Mucosa of gallbladder (tissue), 1 donor: ENCODE data around the gene FAM167B. TPM values are rescaled to one million over a fixed set of nuclear protein-coding genes. Genes with fewer than 3 reads are reported as not detected.
"Not testable (repeated sequence)": the region's sequence is repeated elsewhere in the genome, so short reads cannot be mapped to it uniquely, and the experiment has no call there.

Source experiments
- DNase-seq: peaks from one replicate; pipeline ENCODE4 v3.0.0-alpha.2; 2020; ENCODE audit warnings: low spot score
- total RNA-seq: library from RNA; stranded (reverse); gene quantifications from one replicate; pipeline ENCODE4 v1.2.1, GENCODE V29; 2021
- donor health status: DM: no; HTN: no; CAD: no.

The FAM167B gene
- total RNA-seq, 1 donor from 2014 or later = 7.6 TPM

DNA sequence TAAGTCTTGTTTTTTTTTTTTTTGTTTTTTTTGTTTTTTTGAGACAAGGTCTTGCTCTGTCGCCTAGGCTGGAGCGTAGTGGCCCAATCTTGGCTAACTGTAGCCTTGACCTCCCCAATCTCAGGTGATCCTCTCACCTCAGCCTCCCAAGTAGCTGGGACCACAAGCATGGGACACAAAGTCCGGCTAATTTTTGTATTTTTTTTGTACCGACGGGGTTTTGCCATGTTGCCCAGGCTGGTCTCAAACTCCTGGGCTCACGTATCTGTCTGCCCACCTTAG is 10.1 kb downstream of the FAM167B start:
- no peak for DNase-seq

DNA sequence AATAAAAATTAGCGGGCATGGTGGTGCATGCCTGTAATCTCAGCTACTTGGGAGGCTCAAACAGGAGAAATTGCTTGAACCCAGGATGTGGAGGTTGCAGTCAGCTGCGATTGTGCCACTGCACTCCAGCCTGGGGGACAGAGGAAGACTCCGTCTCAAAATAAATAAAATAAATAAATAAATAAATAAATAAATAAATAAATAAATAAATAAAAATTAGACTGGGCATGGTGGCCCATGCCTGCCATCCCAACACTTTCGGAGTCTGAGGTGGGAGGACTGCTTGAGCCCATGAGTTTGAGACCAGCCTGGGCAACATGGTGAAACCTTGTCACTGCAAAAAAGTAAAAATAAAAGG is 16.2 kb downstream of the FAM167B start:
- DNase-seq = not testable (repeated sequence)

DNA sequence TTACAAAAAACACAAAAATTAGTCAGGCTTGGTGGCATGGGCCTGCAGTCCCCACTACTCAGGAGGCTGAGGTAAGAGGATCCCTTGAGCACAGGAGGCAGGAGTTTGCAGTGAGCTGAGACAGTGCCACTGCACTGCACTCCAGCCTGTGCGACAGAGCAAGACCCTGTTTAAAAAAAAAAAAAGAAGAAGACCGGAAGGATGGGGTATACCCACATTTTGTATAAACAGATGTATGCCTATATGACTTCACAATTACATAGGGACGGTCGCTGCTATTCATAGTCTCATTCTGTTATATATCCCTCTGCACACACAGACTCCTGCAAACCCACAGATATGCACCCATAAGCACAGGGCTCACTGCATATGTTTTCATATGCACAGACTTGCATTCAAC is 16.7 kb downstream of the FAM167B start:
- DNase-seq = no peak

DNA sequence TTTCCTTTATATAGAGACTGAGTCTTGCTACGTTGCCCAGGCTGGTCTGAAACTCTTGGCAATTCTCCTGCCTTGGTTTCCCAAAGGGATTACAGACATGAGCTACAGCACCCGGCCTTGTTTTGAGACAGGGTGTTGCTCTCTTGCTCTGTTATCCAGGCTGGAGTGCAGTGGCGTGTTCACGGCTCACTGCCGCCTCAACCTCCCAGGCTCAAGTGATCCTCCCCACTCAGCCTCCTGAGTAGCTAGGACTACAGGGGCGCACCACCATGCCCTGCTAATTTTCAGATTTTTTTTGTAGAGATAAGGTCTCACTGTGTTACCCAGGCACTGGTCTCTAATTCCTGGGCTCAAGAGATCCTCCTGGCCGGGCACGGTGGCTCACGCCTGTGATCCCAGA is 18.8 kb downstream of the FAM167B start:
- DNase-seq = no peak

DNA sequence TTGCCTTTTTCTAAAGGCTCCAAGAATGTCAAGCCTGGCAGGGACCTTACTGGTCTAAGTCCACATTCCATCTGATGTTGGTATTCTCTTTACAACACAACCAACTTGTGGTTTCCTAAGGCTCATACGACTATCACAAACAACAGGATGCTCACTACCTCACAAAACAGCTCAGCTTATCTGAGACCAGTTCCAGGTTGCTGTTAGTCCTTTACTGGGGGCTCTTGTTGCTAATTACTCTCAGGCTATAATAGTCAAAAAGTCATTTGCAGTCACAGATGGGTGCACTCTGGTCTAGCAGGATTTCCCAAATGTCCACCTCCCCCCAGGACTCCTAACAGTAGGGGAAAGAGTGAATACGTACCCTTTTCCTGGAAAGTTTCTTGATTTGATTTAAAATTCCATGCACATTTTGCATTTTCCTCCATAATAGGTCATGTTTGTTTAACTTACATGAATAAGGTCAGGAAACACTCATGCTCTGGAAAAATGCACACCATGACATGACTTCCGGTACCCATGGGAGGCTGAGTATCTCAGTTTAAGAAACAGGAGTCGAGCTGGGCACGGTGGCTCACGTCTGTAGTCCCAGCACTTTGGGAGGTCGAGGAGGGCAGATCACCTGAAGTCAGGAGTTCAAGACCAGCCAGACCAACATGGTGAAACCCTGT is 20.0 kb downstream of the FAM167B start:
- no peak for DNase-seq

DNA sequence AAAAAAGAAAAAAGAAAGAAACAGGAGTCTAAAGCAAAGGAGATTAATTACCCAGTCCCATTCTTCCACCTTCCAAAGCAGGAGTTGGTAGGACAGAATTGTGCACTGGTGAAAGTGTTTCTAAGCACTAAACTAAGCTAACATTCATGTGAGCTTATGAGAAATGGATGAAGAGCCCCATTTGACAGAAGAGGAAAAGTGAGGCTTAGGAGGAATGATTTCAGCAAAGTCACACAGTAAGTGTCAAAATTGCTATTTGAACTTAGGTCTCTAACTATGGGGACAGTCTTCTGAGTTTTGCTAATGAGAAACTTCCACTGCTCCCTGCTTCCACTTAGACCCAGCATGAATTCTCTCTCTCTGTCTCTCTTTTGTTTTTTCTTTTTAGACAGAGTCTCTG is 22.7 kb downstream of the FAM167B start:
- no peak for DNase-seq

DNA sequence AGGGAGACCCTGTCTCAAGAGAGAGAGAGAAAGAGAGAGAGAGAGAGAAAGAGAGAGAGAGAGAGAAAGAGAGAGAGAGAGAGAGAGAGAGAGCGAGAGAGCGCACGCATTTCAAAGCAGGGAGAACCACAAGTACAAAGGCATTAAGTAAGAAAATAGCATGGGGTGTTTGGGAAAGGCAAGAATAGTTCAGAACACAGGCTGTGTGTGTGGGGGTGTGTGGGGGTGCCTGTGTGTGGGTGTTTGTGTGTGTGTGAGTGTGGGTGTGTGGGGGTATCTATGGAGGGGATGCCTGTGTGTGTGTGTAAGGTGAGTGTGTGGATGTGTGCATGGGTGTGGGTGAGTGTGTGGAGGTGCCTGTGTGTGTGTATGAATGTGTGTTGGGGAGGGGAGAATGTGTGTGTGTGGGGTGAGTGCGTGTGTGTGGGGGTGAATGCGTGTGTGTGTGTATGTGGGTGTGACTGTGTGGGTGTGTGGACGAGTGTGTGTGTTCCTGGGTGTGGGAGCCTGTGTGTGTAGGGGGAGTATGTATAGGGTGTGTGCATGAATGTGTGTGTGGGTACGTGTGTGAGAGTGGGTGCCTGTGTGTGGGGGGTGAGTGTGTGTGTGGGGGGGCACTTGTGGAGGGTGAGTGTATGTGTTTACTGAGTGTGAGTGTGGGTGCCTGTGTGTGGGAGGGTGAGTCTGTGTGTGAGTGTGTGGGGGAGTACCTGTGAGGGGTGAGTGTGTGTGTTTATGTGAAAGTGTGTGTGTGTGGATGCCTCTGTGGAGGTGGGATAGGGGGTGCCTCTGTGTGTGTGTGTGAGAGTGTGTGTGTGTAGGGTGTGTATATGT is 25.8 kb downstream of the FAM167B start:
- DNase-seq = no peak

DNA sequence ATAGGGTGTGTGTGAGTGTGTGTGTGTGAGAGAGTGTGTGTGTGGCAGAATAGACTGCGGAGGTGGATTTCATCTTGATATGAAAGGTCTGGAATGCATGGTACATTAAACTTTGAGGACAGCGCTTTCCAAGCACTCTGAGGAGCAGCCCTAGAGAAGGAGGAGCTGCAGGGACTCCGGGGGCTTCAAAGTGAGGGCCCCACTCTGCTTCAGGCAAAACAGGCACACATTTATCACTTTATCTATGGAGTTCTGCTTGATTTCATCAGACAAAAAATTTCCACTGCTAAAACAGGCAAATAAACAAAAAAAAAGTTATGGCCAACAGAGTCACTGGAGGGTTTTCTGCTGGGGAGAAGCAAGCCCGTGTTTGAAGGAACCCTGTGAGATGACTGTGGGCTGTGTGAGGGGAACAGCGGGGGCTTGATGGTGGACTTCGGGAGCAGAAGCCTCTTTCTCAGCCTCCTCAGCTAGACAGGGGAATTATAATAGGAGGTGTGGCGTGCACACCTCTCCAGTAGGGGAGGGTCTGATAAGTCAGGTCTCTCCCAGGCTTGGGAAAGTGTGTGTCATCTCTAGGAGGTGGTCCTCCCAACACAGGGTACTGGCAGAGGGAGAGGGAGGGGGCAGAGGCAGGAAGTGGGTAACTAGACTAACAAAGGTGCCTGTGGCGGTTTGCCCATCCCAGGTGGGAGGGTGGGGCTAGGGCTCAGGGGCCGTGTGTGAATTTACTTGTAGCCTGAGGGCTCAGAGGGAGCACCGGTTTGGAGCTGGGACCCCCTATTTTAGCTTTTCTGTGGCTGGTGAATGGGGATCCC is 26.6 kb downstream of the FAM167B start:
- DNase-seq = peak; percentile 52

DNA sequence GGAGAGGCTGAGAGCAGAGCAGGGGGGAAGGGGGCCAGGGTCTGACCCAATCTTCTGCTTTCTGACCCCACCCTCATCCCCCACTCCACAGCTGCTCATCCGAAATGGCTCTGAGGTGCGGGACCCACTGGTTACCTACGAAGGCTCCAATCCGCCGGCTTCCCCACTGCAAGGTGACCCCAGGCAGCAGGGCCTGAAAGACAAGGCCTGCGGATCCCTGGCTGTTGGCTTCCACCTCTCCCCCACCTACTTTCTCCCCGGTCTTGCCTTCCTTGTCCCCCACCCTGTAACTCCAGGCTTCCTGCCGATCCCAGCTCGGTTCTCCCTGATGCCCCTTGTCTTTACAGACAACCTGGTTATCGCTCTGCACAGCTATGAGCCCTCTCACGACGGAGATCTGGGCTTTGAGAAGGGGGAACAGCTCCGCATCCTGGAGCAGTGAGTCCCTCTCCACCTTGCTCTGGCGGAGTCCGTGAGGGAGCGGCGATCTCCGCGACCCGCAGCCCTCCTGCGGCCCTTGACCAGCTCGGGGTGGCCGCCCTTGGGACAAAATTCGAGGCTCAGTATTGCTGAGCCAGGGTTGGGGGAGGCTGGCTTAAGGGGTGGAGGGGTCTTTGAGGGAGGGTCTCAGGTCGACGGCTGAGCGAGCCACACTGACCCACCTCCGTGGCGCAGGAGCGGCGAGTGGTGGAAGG is 27.8 kb downstream of the FAM167B start:
- DNase-seq = no peak

DNA sequence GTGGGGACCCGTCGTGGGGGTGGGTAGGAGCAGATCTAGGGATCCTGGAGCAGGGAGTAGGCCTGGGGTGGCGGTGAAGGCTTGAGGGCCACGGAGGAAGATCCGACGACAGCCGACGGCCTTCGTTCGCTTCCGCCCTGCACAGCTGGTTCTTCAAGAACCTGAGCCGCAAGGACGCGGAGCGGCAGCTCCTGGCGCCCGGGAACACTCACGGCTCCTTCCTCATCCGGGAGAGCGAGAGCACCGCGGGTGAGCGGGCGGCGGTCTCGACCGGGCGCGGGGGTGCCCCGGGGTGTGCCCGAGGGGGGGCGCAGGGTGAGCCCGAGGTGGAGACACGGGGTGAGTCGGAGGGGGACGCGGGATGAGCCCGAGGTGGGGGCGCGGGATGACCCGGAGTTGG is 28.4 kb downstream of the FAM167B start:
- DNase-seq = no peak

DNA sequence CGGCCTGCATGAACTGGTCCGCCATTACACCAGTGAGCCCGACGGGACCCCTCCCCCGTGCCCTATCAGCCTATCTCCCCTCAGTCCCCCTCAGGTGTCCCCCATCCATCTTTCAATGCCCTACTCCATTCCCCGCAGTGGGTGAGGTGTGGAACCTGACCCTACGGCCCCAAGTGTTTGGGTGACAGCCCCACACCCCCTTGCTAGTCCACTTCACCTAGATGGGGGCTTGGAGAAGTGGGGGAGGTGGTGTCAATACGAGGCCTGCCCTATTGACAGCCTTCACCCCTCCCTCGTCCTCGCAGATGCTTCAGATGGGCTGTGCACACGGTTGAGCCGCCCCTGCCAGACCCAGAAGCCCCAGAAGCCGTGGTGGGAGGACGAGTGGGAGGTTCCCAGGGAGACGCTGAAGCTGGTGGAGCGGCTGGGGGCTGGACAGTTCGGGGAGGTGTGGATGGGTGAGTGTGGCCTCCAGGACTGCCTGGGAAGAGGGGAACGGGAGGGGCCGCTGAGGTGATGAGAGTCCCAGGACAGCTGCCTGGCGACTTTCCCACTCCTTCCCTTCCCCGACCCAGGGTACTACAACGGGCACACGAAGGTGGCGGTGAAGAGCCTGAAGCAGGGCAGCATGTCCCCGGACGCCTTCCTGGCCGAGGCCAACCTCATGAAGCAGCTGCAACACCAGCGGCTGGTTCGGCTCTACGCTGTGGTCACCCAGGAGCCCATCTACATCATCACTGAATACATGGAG is 29.2 kb downstream of the FAM167B start:
- no peak for DNase-seq

DNA sequence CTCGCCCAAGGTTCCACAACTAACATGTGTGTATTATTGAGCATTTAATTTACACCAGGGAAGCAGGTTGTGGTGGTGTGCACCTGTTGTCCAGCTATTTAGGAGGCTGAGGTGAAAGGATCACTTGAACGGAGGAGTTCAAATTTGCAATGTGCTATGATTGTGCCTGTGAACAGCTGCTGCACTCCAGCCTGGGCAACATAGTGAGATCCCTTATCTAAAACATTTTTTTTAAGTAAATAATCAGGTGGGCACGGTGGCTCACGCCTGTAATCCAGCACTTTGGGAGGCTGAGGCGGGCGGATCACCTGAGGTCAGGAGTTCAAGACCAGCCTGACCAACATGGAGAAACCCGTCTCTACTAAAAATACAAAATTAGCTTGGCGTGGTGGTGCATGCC is 37.8 kb downstream of the FAM167B start:
- not testable (repeated sequence) for DNase-seq

DNA sequence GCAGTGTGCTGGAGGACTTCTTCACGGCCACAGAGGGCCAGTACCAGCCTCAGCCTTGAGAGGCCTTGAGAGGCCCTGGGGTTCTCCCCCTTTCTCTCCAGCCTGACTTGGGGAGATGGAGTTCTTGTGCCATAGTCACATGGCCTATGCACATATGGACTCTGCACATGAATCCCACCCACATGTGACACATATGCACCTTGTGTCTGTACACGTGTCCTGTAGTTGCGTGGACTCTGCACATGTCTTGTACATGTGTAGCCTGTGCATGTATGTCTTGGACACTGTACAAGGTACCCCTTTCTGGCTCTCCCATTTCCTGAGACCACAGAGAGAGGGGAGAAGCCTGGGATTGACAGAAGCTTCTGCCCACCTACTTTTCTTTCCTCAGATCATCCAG is 38.6 kb downstream of the FAM167B start:
- DNase-seq = no peak

DNA sequence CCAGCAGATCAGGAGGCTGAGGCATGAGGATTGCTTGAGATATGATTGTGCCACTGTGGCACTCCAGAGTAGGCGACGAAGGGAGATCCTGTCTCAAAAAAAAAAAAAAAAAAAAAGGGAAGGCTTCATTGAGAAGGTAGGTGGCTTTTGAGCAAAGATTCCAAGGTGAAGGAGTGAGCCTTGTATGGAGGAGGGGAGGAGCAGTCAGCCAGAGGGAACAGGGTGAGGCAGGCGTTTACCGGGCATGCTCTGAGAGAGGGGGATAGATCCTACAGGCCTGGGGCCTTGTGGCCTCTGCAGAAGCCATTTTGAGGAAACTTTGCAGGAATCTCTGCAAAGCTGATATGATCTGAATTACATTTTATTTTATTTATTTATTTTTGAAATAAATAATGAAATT is 39.7 kb downstream of the FAM167B start:
- no peak for DNase-seq

DNA sequence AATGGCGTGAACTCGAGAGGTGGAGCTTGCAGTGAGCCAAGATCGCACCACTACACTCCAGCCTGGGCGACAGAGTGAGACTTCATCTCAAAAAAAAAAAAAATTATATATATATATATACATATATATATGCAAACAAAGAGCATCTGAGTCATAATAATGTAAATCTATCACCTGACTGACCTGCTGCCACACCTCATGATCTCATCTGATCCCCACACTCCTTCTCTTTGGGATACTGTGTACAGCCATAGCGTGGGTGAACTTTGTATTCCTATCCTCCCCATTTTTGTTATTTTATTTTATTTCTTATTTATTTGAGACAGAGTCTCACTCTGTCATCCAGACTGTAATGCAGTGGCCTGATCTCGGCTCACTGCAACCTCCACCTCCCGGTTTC is 42.2 kb downstream of the FAM167B start:
- DNase-seq = no peak

DNA sequence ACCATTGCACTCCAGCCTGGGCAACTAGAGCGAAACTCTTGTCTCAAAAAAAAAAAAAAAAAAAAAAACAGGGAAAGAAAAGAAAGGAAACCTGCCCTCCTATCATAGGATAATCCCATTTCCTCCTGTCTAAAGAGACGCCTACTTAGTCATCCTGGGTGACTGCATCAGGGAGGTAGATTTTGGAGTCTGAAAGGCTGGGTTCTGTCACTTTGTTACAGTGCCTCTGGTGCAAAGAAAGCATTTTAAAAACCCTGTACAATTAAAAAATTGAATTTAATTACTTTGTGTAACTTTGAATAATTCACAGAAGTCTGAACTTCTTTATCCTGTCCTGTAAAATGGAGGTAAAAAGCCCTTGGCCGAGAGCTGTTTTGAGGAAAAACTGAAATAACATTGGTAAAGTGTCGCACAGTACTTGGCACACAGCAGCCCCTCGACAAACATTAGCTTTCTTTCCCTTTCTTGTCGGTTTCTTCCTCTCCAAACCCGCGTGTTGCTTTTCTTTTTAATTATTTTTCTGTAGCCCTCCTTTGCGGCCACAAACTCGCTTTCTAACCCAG is 44.2 kb downstream of the FAM167B start:
- no peak for DNase-seq

DNA sequence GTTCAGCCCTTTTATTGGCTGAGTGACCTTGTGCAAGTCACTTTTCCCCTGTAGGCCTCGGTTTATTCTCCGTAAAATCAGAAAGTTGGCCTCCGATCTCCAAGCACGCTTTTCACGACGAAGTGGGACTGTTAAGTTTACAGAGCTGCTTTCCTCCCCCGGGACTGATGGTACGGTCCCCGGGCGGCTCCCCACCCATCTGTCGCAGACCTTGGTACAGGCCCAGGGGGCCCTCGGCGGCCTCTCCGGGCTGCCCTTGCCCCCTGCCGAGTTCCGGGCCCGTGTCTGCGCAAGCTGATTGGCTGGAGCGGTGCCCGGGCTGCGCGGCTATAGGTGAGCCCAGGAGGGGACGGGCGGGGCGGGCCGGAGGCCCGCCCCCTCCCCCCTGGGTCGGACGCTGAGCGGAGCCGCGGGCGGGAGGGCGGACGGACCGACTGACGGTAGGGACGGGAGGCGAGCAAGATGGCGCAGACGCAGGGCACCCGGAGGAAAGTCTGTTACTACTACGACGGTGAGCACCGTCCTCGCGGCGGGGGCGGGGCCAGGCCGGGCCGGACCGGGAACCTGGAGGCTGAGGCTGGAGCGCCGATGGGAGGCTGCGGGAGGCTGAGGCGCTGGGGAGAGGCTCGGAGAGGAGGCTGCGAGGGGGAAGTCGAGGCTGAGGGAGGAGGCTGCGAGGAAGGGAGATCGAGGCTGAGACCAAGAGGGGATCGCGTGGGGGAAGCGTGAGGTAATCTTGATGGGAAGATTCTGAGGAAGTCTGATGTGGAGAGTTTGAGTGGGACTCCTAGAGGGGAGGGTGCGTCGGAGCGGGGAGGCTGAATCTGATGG is 44.9 kb downstream of the FAM167B start, which contains the start of gene HDAC1:
Gene HDAC1 (plus strand): TSS at position 376 of the 831 bp plus-strand sequence. CDS start 87 bp downstream, at position 463.
- DNase-seq = peak; percentile 97

DNA sequence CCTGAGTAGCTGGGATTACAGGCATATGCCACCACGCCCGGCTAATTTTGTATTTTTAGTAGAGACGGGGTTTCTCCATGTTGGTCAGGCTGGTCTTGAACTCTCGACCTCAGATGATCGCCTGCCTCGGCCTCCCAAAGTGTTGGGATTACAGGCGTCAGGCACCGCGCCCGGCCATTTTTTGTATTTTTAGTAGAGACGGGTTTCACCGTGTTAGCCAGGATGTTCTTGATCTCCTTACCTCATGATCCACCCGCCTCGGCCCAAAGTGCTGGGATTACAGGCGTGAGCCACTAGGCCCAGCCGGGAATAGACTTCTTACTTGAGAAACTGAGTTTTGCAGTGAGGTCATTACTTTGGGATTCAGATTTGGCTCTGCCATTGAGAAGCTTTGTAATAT is 51.2 kb downstream of the FAM167B start:
- not testable (repeated sequence) for DNase-seq
